Psoas muscle (tissue), 8 donors: ENCODE measurements around the gene TTLL11. TPM values are rescaled to one million over a fixed set of nuclear protein-coding genes. Genes with fewer than 3 reads are reported as not detected.
"Not testable (repeated sequence)": the region's sequence is repeated elsewhere in the genome, so short reads cannot be mapped to it uniquely, and the experiment has no call there.

Source experiments
- ATAC-seq, 4 donors: fragments of 200-7000 bp; cut with Tn5 transposase; one replicate each; pipeline ENCODE4 v1.9.1; 2020; ENCODE audit warnings: moderate library complexity in 3 of 4, mild to moderate bottlenecking in 2 of 4
- DNase-seq, 2 donors: peaks; one replicate each; pipeline ENCODE4 v3.0.0-alpha.2; 2020
- H3K27ac ChIP-seq: fragments of 200-600 bp; one replicate; pipeline ENCODE4 v1.8.0; 2022
- H3K27me3 ChIP-seq, 3 donors: fragments of 200-600 bp in 1 of 3; one replicate each; pipeline versions ENCODE4 v1.6.1 to v1.8.0; 2013 to 2022; ENCODE audit warnings: low read length in 2 of 3, mild to moderate bottlenecking in 2 of 3, moderate library complexity in 1 of 3; ENCODE audit not compliant: insufficient read depth in 3 of 3
- H3K36me3 ChIP-seq, 2 donors: fragments of 200-600 bp in 1 of 2; one replicate each; pipeline versions ENCODE4 v1.6.1 to v1.8.0; 2013 to 2022; ENCODE audit warnings: low read depth in 1 of 2, mild to moderate bottlenecking in 1 of 2, moderate library complexity in 1 of 2; ENCODE audit not compliant: insufficient read depth in 1 of 2
- H3K4me1 ChIP-seq: fragments of 200-600 bp; one replicate; pipeline ENCODE4 v1.8.0; 2022
- H3K4me3 ChIP-seq: fragments of 200-600 bp; one replicate; pipeline ENCODE4 v1.8.0; 2022; ENCODE audit warnings: mild to moderate bottlenecking
- H3K9me3 ChIP-seq: fragments of 200-600 bp; one replicate; pipeline ENCODE4 v1.8.0; 2022
- CTCF ChIP-seq: fragments of 200-600 bp; IDR thresholded peaks from one replicate; pipeline ENCODE4 v1.8.0; 2022; ENCODE audit warnings: antibody characterized with exemption
- WGBS, 3 donors: extraction: QIAGEN DNeasy Blood & Tissue Kit; methylation state at CpG; one replicate each; pipeline versions ENCODE4 v1.1.6 to v1.1.7; 2013; 5-methylcytosine and 5-hydroxymethylcytosine counted together
- intact Hi-C, 2 donors: fragments of 100-400 bp; cut with DNase I; formaldehyde crosslinking; loops; one replicate each; pipeline versions ENCODE4 v1.11.0 to v1.14.2; 2022
- polyA plus RNA-seq, 3 donors: library from polyadenylated mRNA; stranded (reverse); fragments of 200-250 nt; gene quantifications; one replicate each; pipeline ENCODE4 v1.2.3, GENCODE V29; 2013
- total RNA-seq, 4 donors: library from RNA; stranded (reverse); fragmentation: NEBNext Ultra II Directional in 2 of 4; extraction: Animal tissue kit (Norgen Biotek cat#: 25700) in 2 of 4; gene quantifications; one replicate each; pipeline versions ENCODE4 v1.2.1 to v1.2.4, GENCODE V29; 2021 to 2023
- donor health status: healthy with polysubstance abuse.
- donor health status: DM: no; HTN: no; CAD: no; lungs with moderate emphysema.
- donor health status: Bipolar disorder and iron deficiency.
- donor health status: healthy.
- donor health status: DM: yes; HTN: yes; CAD: no.
- donor health status: DM: no; HTN: no; CAD: no.
- donor health status: DM: no; HTN: no; CAD: no.
- donor health status: DM: yes; HTN: yes; CAD: no.

The TTLL11 gene
- total and polyA plus RNA-seq, 7 donors, result 15.1 to 56.4 (median 19.3) TPM

GRCh38 chr9:122075135-122076030 is 17.7 kb downstream of the TTLL11 start:
- Histone ChIP-seq H3K9me3 (peaks cover 8% of the 10 kb centered on the region), H3K4me3 (peak overlapping the region; percentile 41), H3K27me3 (no peaks in the 10 kb centered on the region), H3K4me1 (peaks cover 63% of the 10 kb centered on the region), H3K36me3 (no peaks in the 10 kb centered on the region), H3K27ac (peak overlapping the region; percentile 87)
- TF ChIP-seq CTCF, result no peak
- DNase-seq (no peak), ATAC-seq (peak; percentile 79 to 93 (median 87))
- intact Hi-C loops, result loop anchor here in 1 of 2 donors (1.0 to 5.0 kb wide), 2 partner anchors 15 to 38 kb away; no protein-coding TSS in a partner anchor
- WGBS, 3 donors, result 28 to 36% (median 34%) methylated on average over 5 of the region's 5 CpGs

- no peak for ATAC-seq
- Histone ChIP-seq H3K27ac (no peak overlapping the region), H3K27me3 (no peaks in the 10 kb centered on the region), H3K4me3 (no peak overlapping the region), H3K36me3 (no peaks in the 10 kb centered on the region), H3K4me1 (peaks cover 81% of the 10 kb centered on the region), H3K9me3 (no peaks in the 10 kb centered on the region)
- no peak for DNase-seq
- TF ChIP-seq CTCF, result no peak
- WGBS, 3 donors, result 94 to 97% (median 96%) methylated on average over 3 of the region's 3 CpGs
- intact Hi-C loops, result no loop called here
These were observed 21.4 kb downstream of the TTLL11 start for GRCh38 chr9:122071715-122072114.

GRCh38 chr9:122070728-122071515 is 22.2 kb downstream of the TTLL11 start:
- DNase-seq (no peak), ATAC-seq (peak; percentile 32 to 72 (median 68))

DNA sequence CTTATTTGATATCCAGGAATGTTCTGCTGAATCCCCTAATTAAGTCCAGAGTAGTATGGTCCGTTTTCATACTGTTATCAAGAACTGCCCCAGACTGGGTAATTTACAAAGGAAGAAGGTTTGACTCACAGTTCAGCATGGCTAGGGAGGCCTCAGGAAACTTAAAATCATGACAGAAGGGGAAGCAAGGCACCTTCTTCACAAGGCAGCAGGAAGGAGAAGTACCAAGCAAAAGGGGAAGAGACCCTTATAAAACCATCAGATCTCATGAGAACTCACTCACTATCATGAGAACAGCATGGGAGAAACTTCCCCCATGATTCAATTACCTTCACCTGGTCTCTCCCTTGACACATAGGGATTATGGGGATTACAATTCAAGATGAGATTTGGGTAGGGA is 26.4 kb downstream of the TTLL11 start:
- H3K36me3 ChIP-seq, H3K4me3 ChIP-seq, H3K27me3 ChIP-seq, ATAC-seq, intact Hi-C loops, H3K9me3 ChIP-seq, DNase-seq: not testable (repeated sequence)
- WGBS, 3 donors, result 66 to 79% (median 73%) methylated on average over 1 of the region's 1 CpG
- Histone ChIP-seq H3K27ac (peak overlapping the region; percentile 2), H3K4me1 (peaks cover 60% of the 10 kb centered on the region)

More at GRCh38 chr9:122070728-122071515, 22.2 kb downstream of the TTLL11 start:
- H3K27ac ChIP-seq, result peak overlapping the region; percentile 30
- H3K36me3 ChIP-seq, result no peaks in the 10 kb centered on the region
- intact Hi-C loops, result no loop called here
- TF ChIP-seq CTCF, result peak; percentile 5
- H3K4me3 ChIP-seq, result no peak overlapping the region
- H3K4me1 ChIP-seq, result peaks cover 80% of the 10 kb centered on the region
- no peaks in the 10 kb centered on the region for H3K27me3 ChIP-seq
- no peaks in the 10 kb centered on the region for H3K9me3 ChIP-seq
- WGBS, 3 donors, result 58 to 72% (median 69%) methylated on average over 15 of the region's 15 CpGs
